TTC549 (cell line): ENCODE results near the gene CDKN2D.

Experiments
- FAIRE-seq: peaks from 2 replicates; lab custom pipeline; 2012; peaks lifted over from hg19 to GRCh38; lab: Jason Lieb, UNC

Gene CDKN2D

GRCh38 chr19:10568826-10569651 lies at the start of gene CDKN2D:
Gene CDKN2D (minus strand): TSS chr19:10568979. CDS start chr19:10568653, 326 bp downstream.
- peak; percentile 91 for FAIRE-seq

- no peak for FAIRE-seq
Observed at GRCh38 chr19:10617409-10618121, 48.8 kb upstream of the CDKN2D start.

GRCh38 chr19:10615429-10616023 lies 46.7 kb upstream of the CDKN2D start:
- no peak for FAIRE-seq

DNA sequence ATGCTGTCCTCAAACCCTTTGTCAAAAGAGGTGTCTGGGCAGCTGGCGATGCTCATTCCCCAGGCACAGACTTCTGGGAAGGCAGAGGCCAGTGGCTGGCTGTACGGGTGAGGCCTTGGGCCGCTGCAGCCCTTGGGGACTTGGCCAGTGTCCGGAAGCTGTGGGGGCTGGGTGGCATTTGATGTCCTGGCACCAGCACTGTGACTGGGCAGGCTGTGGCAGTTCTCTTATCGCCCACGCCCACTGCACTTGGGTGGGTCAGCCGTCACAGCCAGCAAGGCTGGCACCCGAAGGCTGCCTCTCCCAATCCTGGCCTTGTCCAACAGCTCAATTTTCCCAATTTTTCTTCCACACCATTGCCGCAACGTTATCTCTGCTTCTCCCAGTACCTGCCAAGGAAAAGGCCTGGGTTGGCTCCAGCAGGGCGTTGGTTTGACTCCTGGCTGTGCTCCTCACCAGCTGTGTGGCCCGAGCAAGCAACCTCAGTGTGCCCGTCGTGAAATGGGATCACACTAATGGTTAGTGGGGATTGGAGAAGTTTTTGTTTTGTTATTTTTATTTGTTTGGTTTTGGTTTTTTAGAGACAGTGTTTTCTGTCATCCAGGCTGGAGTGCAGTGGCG lies 43.8 kb upstream of the CDKN2D start:
- no peak for FAIRE-seq

- no peak for FAIRE-seq
Observed at GRCh38 chr19:10611907-10612306, 43.1 kb upstream of the CDKN2D start.

DNA sequence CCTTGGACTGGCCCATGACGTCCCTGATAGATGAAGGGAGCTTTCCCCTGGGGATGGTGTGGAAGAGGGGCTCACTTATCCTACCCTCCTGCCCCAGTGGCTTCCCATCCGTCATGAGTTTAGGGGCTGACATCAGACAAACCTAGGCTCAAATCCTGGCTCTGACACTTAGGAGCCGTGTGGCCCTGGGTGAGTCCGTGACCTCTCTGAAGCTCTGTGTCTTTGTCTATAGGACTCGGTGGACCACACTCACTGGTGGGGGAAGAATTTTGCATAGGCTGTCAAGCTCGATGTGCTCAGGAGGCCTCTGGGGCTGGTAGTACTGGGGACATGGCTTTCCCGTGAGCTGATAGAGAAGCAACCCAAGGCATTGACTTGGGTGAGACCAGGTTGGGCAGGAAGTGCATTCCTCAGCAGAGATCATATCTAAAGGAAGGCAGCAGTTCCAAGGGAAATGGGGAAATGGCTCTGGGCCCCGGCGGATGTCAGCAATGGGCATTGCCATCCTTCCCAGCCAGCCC lies 35.7 kb upstream of the CDKN2D start:
- FAIRE-seq: no peak

DNA sequence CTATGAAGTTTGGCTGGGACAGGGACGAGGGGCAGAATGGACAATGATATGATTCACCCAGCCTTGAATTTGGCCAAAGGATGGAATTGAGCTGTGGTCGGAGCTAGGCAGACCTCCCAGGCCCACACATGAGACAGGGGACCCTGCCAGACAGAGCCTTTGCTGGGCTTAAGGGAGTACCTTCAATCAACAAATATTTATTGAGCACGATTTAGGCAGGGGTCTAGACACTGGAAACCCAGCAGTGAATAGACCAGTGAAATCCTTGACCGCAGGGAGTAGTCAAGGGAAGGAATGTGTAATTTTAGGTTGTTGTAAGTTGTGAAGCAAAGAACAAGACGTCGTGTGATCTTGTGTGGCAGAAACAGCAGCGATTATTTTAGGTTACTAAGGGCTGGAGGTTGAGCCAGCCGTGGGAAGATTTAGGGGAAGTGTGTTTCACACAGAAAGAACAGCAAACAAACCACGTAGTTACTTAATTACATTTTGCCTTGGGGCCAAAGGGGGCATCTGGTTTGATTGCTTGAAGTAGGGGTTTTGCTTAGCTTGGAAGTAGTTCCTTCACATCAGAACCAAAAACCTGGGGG lies 35.2 kb upstream of the CDKN2D start:
- FAIRE-seq: no peak

- no peak for FAIRE-seq
Observed at GRCh38 chr19:10603084-10603872, 34.5 kb upstream of the CDKN2D start.

- FAIRE-seq: no peak
Observed at GRCh38 chr19:10602330-10603083, 33.7 kb upstream of the CDKN2D start.

- no peak for FAIRE-seq
Observed at GRCh38 chr19:10601999-10602329, 33.2 kb upstream of the CDKN2D start.

DNA sequence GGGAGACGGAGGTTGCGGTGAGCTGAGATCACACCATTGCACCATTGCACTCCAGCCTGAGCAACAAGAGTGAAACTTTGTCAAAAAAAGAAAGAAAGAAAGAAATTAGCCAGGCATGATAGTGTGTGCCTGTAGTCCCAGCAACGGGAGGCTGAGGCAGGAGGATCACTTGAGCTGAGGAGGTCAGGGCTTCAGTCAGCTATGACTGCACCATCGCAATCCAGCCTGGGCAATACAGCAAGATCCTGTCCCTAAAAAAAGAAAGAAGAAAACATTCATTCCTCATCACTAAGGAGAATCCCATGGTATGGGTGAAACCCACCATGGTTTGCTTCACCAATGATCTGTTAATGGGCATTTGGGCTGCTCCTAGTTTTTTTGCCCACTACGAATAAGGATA lies 31.4 kb upstream of the CDKN2D start:
- FAIRE-seq: no peak

DNA sequence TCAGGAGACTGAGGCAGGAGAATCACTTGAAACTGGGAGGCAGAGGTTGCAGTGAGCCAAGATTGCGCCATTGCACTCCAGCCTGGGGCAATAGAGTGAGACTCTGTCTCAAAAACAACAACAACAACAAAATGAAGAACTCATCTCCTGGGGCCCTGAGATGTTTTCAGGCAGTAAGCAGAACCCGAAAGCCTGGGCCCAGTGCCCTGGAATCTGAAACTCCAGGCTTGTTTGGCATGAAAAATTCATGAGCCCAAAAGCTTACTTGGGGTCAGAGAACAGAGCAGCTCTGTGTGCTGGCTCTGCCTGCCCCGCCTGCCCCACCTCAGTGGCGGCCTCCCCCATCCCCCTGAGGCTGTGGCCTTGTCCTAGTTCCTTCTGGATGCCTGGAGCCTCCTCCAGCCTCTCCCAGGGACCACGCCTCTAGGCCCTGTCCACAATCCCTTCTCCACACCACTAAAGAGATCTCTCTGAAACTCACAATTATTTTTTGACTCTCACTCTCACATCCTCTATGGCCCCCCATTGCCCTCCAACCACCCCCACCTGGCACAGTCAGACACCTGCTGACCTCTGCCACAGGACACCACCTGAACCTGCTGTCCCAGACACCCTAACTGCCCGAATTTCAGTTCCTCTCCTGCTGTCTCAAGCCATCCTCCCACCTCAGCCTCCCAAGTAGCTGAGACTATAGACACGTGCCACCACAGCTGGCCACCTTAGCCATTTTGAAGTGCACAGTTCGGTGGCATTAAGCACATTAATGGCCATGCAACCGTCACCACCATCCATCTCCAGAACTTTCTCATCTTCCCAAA lies 25.2 kb upstream of the CDKN2D start:
- no peak for FAIRE-seq

DNA sequence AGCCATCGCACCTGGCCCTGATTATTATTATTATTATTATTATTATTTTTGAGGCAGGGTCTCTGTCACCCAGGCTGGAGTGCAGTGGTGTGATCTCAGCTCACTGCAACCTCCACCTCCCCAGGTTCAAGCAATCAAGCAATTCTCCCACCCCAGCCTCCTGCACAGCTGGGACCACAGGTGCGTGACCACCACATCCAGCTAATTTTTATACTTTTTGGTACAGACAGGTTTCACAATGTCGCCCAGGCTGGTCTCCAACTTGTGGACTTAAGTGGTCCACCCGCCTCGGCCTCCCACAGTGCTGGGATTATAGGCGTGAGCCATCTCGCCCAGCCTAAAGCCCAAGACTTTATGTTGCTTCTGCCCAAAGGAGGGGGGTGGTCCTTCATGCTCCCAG lies 24.4 kb upstream of the CDKN2D start:
- no peak for FAIRE-seq

GRCh38 chr19:10587839-10588150 lies 19.0 kb upstream of the CDKN2D start:
- FAIRE-seq: no peak

- no peak for FAIRE-seq
Observed at GRCh38 chr19:10587022-10587838, 18.5 kb upstream of the CDKN2D start, which contains the start of gene AP1M2. Gene AP1M2 (minus strand): TSS chr19:10587312. CDS start chr19:10587231, 81 bp downstream.

DNA sequence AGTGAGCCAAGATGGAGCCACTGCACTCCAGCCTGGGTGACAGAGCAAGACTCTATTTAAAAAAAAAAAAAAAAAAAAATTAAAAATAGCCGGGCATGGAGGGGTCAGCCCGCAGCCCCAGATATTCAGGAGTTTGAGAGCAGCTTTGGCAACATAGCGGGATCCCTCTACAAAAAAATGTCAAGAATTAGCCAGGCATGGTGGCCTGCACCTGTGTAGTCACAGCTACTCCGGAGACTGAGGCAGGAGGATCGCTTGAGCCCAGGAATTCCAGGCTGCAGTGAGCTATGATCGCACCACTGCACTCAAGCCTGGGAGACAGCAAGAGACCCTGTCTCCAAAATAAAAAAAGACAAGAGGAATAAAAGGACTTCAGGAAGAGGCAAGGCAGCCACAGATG lies 17.6 kb upstream of the CDKN2D start:
- no peak for FAIRE-seq

GRCh38 chr19:10583036-10583776 lies 14.4 kb upstream of the CDKN2D start:
- no peak for FAIRE-seq

DNA sequence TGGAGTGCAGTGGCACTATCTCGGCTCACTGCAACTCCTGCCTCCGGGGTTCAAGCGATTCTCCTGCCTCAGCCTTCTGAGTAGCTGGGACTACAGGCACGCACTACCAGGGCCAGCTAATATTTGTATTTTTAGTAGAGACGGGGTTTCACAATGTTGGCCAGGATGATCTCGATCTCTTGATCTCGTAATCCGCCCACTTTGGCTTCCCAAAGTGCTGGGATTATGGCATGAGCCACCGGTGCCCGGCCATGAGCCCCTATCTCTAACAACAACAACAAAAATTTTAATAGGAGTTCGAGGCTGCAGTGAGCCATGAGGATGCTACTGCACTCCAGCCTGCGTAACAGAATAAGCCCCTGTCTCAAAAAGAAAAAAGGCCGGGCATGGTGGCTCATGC lies 13.3 kb upstream of the CDKN2D start:
- no peak for FAIRE-seq
